Ishikawa (cell line): Measurements from ENCODE around the gene MAP1LC3A.

Experiments
- CEBPB ChIP-seq: IDR thresholded peaks from 2 replicates; pipeline ENCODE4 v1.6.1; 2012
- CREB1 ChIP-seq: IDR thresholded peaks from 2 replicates; pipeline ENCODE4 v1.6.1; 2012; ENCODE audit warnings: low read depth
- EGR1 ChIP-seq: IDR thresholded peaks from 2 replicates; pipeline ENCODE4 v1.6.1; 2012
- EP300 ChIP-seq: IDR thresholded peaks from 2 replicates; pipeline ENCODE4 v1.6.1; 2012; ENCODE audit warnings: borderline replicate concordance
- FOXM1 ChIP-seq: IDR thresholded peaks from 2 replicates; pipeline ENCODE4 v1.6.1; 2012; ENCODE audit warnings: low read depth, borderline replicate concordance
- MAX ChIP-seq: IDR thresholded peaks from 2 replicates; pipeline ENCODE4 v1.6.1; 2012
- NFIC ChIP-seq: IDR thresholded peaks from 2 replicates; pipeline ENCODE4 v1.6.1; 2012
- RAD21 ChIP-seq: IDR thresholded peaks from 2 replicates; pipeline ENCODE4 v1.6.1; 2012; ENCODE audit warnings: low read depth
- REST ChIP-seq: IDR thresholded peaks from 2 replicates; pipeline ENCODE4 v1.6.1; 2012; ENCODE audit warnings: low read depth, mild to moderate bottlenecking
- TAF1 ChIP-seq: IDR thresholded peaks from 2 replicates; pipeline ENCODE4 v1.6.1; 2012; ENCODE audit warnings: low read depth, mild to moderate bottlenecking
- TCF12 ChIP-seq: IDR thresholded peaks from 2 replicates; pipeline ENCODE4 v1.6.1; 2012; ENCODE audit warnings: low read depth
- TEAD4 ChIP-seq: IDR thresholded peaks from 2 replicates; pipeline ENCODE4 v1.6.1; 2012
- USF1 ChIP-seq: IDR thresholded peaks from 2 replicates; pipeline ENCODE4 v1.6.1; 2012
- YY1 ChIP-seq: IDR thresholded peaks from 2 replicates; pipeline ENCODE4 v1.6.1; 2012; ENCODE audit warnings: low read depth
- ZBTB7A ChIP-seq: IDR thresholded peaks from 2 replicates; pipeline ENCODE4 v1.6.1; 2012; ENCODE audit warnings: low read depth

MAP1LC3A gene

GRCh38 chr20:34527016-34527415 lies 31.5 kb upstream of the MAP1LC3A start:
- TF ChIP-seq EGR1 (no peak), MAX (no peak), NFIC (no peak), TCF12 (no peak), USF1 (no peak), EP300 (no peak), YY1 (no peak), REST (no peak), TAF1 (no peak), FOXM1 (no peak)

GRCh38 chr20:34528921-34529297 lies 29.6 kb upstream of the MAP1LC3A start:
- no peak for TF ChIP-seq EP300

- TF ChIP-seq ZBTB7A (no peak), REST (no peak), FOXM1 (no peak), NFIC (no peak), TAF1 (no peak), USF1 (no peak), TEAD4 (no peak), EP300 (no peak), TCF12 (no peak), MAX (no peak), RAD21 (no peak), CEBPB (no peak)
Observed at GRCh38 chr20:34529742-34530141, 28.8 kb upstream of the MAP1LC3A start.

- TF ChIP-seq MAX (no peak), NFIC (no peak), USF1 (no peak), EP300 (no peak), CREB1 (no peak), TCF12 (no peak), REST (no peak), TEAD4 (no peak), ZBTB7A (no peak), TAF1 (no peak), EGR1 (no peak), RAD21 (no peak), CEBPB (no peak)
Observed at GRCh38 chr20:34530342-34530741, 28.2 kb upstream of the MAP1LC3A start.
